Parathyroid adenoma (tissue), 2 donors: ENCODE results near the gene NOC4L.

Experiments used
- H2AFZ ChIP-seq: fragments of 300-600 bp; sonication (generic); one replicate; pipeline ENCODE4 v1.7.0; 2017; ENCODE audit warnings: antibody characterized with exemption, mild to moderate bottlenecking
- H3K27ac ChIP-seq: fragments of 300-600 bp; sonication (generic); one replicate; pipeline ENCODE4 v1.7.0; 2017
- H3K27me3 ChIP-seq: fragments of 300-600 bp; sonication (generic); one replicate; pipeline ENCODE4 v1.7.0; 2017; ENCODE audit warnings: low read length; ENCODE audit not compliant: control insufficient read depth, insufficient read depth
- H3K36me3 ChIP-seq: fragments of 300-600 bp; sonication (generic); one replicate; pipeline ENCODE4 v1.7.0; 2017; ENCODE audit warnings: low read length; ENCODE audit not compliant: control insufficient read depth, insufficient read depth
- H3K4me1 ChIP-seq: fragments of 300-600 bp; sonication (generic); one replicate; pipeline ENCODE4 v1.7.0; 2017; ENCODE audit warnings: control low read depth
- H3K4me2 ChIP-seq: fragments of 300-600 bp; sonication (generic); one replicate; pipeline ENCODE4 v1.7.0; 2017; ENCODE audit warnings: low read length
- H3K4me3 ChIP-seq: fragments of 300-600 bp; sonication (generic); one replicate; pipeline ENCODE4 v1.7.0; 2017; ENCODE audit warnings: low read depth, low read length
- H3K79me2 ChIP-seq: fragments of 300-600 bp; sonication (generic); one replicate; pipeline ENCODE4 v1.7.0; 2017; ENCODE audit warnings: control low read depth
- H3K9ac ChIP-seq: fragments of 300-600 bp; sonication (generic); one replicate; pipeline ENCODE4 v1.7.0; 2017; ENCODE audit warnings: mild to moderate bottlenecking
- H3K9me3 ChIP-seq: fragments of 300-600 bp; sonication (generic); one replicate; pipeline ENCODE4 v1.7.0; 2017; ENCODE audit warnings: low read length; ENCODE audit not compliant: control insufficient read depth
- CTCF ChIP-seq: fragments of 300-600 bp; sonication (generic); IDR thresholded peaks from one replicate; pipeline ENCODE4 v1.7.0; 2017; ENCODE audit warnings: antibody characterized with exemption, mild to moderate bottlenecking
- donor health status: primary hyperparathyroidism.

Gene NOC4L

GRCh38 chr12:132160016-132160415 is 15.8 kb downstream of the NOC4L start:
- H3K27ac ChIP-seq: no peak overlapping the region
- no peak overlapping the region for H2AFZ ChIP-seq
- no peaks in the 10 kb centered on the region for H3K9me3 ChIP-seq
- no peaks in the 10 kb centered on the region for H3K4me1 ChIP-seq
- no peak overlapping the region for H3K9ac ChIP-seq
- H3K4me3 ChIP-seq: no peak overlapping the region
- no peak overlapping the region for H3K4me2 ChIP-seq
- TF ChIP-seq CTCF: no peak
- no peaks in the 10 kb centered on the region for H3K27me3 ChIP-seq
- no peaks in the 10 kb centered on the region for H3K36me3 ChIP-seq
- no peaks in the 10 kb centered on the region for H3K79me2 ChIP-seq

GRCh38 chr12:132160601-132161035 is 16.4 kb downstream of the NOC4L start:
- Histone ChIP-seq H3K4me2 (no peak overlapping the region), H2AFZ (no peak overlapping the region), H3K9me3 (no peaks in the 10 kb centered on the region), H3K27ac (no peak overlapping the region), H3K4me1 (no peaks in the 10 kb centered on the region), H3K36me3 (no peaks in the 10 kb centered on the region), H3K4me3 (no peak overlapping the region), H3K79me2 (no peaks in the 10 kb centered on the region), H3K9ac (no peak overlapping the region), H3K27me3 (no peaks in the 10 kb centered on the region)
- TF ChIP-seq CTCF: no peak

- H3K27ac ChIP-seq: no peak overlapping the region
- no peaks in the 10 kb centered on the region for H3K36me3 ChIP-seq
- no peaks in the 10 kb centered on the region for H3K27me3 ChIP-seq
- no peaks in the 10 kb centered on the region for H3K9me3 ChIP-seq
- no peaks in the 10 kb centered on the region for H3K4me1 ChIP-seq
- H3K9ac ChIP-seq: no peak overlapping the region
- H3K4me2 ChIP-seq: no peak overlapping the region
- H2AFZ ChIP-seq: no peak overlapping the region
- H3K4me3 ChIP-seq: no peak overlapping the region
- TF ChIP-seq CTCF: no peak
- H3K79me2 ChIP-seq: no peaks in the 10 kb centered on the region
Measured at GRCh38 chr12:132161036-132161781, 17.0 kb downstream of the NOC4L start.

- H3K27ac ChIP-seq: no peak overlapping the region
- H3K79me2 ChIP-seq: no peaks in the 10 kb centered on the region
- no peak overlapping the region for H3K9ac ChIP-seq
- H3K4me3 ChIP-seq: no peak overlapping the region
- no peaks in the 10 kb centered on the region for H3K27me3 ChIP-seq
- no peaks in the 10 kb centered on the region for H3K36me3 ChIP-seq
- H3K4me2 ChIP-seq: no peak overlapping the region
- H3K9me3 ChIP-seq: no peaks in the 10 kb centered on the region
- TF ChIP-seq CTCF: no peak
- no peaks in the 10 kb centered on the region for H3K4me1 ChIP-seq
- H2AFZ ChIP-seq: no peak overlapping the region
Measured at GRCh38 chr12:132161796-132162507, 17.7 kb downstream of the NOC4L start.
